WTC11 (cell line): ENCODE data around the gene SEC31B.

Experiments
- CREB1 ChIP-seq: sonication (generic); formaldehyde crosslinking; IDR thresholded peaks from 2 replicates; pipeline ENCODE4 v1.8.0; 2023; ENCODE audit warnings: mild to moderate bottlenecking, missing genetic modification reagents
- JUN ChIP-seq: sonication (generic); formaldehyde crosslinking; IDR thresholded peaks from 2 replicates; pipeline ENCODE4 v1.8.0; 2023; ENCODE audit warnings: mild to moderate bottlenecking, missing genetic modification reagents
- TF ChIP-seq, protein P1 (sequence below): sonication (generic); formaldehyde crosslinking; IDR thresholded peaks from 2 replicates; pipeline ENCODE4 v1.8.0; 2022; ENCODE audit warnings: mild to moderate bottlenecking, missing genetic modification reagents
- TF ChIP-seq, protein P2 (sequence below): fragments of 200-600 bp; IDR thresholded peaks from 2 replicates; pipeline ENCODE4 v1.8.0; 2022; ENCODE audit warnings: antibody characterized with exemption
- TF ChIP-seq, protein P3 (sequence below): sonication (generic); formaldehyde crosslinking; IDR thresholded peaks from 2 replicates; pipeline ENCODE4 v1.8.1; 2023; ENCODE audit warnings: mild to moderate bottlenecking, missing genetic modification reagents, borderline replicate concordance
- TF ChIP-seq, protein P4 (sequence below): sonication (generic); formaldehyde crosslinking; IDR thresholded peaks from 2 replicates; pipeline ENCODE4 v1.8.0; 2022; ENCODE audit warnings: mild to moderate bottlenecking, missing genetic modification reagents

DNA sequence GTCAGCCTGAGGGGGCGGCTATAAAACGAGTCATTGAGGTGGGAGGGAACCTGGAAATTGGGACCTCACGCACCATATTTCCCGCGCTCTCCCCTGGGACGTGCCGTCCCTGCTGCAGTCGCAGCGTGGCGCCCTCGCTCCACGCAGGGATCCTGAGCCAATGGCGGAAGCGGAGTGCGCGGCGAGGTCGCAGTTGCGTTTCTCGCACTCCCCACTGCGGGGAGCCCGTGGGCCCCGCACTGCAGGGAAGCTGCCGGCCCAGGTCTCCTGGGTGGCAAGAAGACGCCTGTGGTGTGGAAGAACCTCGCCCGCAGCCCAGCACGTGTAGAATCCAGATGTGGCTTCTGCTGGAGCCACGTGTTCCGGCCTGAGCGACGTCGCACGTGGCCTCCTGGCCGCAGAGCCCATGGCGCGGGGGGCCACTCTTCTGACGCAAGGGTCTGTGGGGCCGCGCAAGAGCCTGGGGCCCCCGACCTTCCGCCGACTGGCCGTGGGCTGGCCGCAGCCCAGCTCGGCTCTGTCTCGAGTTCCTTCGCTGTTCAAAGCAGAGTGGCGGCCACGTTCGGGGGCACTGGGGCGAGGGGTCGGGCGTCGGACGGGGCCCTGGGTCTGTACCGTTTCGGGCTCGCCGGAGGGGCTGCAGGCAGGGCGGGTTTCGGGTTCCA is 42.5 kb upstream of the SEC31B start:
- TF ChIP-seq JUN (CRISPR knock-in tag) (peak; percentile 45; the same call in 1 of the 2 replicates), CREB1 (no peak)
- TF ChIP-seq, protein P1, sequence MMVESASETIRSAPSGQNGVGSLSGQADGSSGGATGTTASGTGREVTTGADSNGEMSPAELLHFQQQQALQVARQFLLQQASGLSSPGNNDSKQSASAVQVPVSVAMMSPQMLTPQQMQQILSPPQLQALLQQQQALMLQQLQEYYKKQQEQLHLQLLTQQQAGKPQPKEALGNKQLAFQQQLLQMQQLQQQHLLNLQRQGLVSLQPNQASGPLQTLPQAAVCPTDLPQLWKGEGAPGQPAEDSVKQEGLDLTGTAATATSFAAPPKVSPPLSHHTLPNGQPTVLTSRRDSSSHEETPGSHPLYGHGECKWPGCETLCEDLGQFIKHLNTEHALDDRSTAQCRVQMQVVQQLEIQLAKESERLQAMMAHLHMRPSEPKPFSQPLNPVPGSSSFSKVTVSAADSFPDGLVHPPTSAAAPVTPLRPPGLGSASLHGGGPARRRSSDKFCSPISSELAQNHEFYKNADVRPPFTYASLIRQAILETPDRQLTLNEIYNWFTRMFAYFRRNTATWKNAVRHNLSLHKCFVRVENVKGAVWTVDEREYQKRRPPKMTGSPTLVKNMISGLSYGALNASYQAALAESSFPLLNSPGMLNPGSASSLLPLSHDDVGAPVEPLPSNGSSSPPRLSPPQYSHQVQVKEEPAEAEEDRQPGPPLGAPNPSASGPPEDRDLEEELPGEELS (CRISPR knock-in tag), result peak; percentile 92
- TF ChIP-seq, protein P2, sequence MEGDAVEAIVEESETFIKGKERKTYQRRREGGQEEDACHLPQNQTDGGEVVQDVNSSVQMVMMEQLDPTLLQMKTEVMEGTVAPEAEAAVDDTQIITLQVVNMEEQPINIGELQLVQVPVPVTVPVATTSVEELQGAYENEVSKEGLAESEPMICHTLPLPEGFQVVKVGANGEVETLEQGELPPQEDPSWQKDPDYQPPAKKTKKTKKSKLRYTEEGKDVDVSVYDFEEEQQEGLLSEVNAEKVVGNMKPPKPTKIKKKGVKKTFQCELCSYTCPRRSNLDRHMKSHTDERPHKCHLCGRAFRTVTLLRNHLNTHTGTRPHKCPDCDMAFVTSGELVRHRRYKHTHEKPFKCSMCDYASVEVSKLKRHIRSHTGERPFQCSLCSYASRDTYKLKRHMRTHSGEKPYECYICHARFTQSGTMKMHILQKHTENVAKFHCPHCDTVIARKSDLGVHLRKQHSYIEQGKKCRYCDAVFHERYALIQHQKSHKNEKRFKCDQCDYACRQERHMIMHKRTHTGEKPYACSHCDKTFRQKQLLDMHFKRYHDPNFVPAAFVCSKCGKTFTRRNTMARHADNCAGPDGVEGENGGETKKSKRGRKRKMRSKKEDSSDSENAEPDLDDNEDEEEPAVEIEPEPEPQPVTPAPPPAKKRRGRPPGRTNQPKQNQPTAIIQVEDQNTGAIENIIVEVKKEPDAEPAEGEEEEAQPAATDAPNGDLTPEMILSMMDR, result peak; percentile 67; the same call in 1 of the 2 replicates
- TF ChIP-seq, protein P3, sequence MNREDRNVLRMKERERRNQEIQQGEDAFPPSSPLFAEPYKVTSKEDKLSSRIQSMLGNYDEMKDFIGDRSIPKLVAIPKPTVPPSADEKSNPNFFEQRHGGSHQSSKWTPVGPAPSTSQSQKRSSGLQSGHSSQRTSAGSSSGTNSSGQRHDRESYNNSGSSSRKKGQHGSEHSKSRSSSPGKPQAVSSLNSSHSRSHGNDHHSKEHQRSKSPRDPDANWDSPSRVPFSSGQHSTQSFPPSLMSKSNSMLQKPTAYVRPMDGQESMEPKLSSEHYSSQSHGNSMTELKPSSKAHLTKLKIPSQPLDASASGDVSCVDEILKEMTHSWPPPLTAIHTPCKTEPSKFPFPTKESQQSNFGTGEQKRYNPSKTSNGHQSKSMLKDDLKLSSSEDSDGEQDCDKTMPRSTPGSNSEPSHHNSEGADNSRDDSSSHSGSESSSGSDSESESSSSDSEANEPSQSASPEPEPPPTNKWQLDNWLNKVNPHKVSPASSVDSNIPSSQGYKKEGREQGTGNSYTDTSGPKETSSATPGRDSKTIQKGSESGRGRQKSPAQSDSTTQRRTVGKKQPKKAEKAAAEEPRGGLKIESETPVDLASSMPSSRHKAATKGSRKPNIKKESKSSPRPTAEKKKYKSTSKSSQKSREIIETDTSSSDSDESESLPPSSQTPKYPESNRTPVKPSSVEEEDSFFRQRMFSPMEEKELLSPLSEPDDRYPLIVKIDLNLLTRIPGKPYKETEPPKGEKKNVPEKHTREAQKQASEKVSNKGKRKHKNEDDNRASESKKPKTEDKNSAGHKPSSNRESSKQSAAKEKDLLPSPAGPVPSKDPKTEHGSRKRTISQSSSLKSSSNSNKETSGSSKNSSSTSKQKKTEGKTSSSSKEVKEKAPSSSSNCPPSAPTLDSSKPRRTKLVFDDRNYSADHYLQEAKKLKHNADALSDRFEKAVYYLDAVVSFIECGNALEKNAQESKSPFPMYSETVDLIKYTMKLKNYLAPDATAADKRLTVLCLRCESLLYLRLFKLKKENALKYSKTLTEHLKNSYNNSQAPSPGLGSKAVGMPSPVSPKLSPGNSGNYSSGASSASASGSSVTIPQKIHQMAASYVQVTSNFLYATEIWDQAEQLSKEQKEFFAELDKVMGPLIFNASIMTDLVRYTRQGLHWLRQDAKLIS (CRISPR knock-in tag), result 0 out of 2 replicates have a peak, but pooled peaks have one; percentile 43
- TF ChIP-seq, protein P4, sequence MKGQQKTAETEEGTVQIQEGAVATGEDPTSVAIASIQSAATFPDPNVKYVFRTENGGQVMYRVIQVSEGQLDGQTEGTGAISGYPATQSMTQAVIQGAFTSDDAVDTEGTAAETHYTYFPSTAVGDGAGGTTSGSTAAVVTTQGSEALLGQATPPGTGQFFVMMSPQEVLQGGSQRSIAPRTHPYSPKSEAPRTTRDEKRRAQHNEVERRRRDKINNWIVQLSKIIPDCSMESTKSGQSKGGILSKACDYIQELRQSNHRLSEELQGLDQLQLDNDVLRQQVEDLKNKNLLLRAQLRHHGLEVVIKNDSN, result peak; percentile 62; the same call in 1 of the 2 replicates
